Transverse colon (tissue), 3 donors: ENCODE results near the gene SOBP.

ENCODE experiments used
- CTCF ChIP-seq, 5 experiments: fragments of 200-600 bp in 3 of 5; fragments of 450-650 bp in 2 of 5; sonication (generic) in 3 of 5; IDR thresholded peaks; 1 replicate in 2 of 5; 2 replicates in 3 of 5; pipeline ENCODE4 v1.5.1; 2016 to 2017; ENCODE audit warnings: antibody characterized with exemption in 5 of 5, inconsistent platforms in 3 of 5, mild to moderate bottlenecking in 2 of 5, moderate library complexity in 1 of 5
- POLR2A ChIP-seq: fragments of 450-650 bp; IDR thresholded peaks from one replicate; pipeline ENCODE4 v1.6.1; 2016; ENCODE audit warnings: antibody characterized with exemption, mild to moderate bottlenecking, moderate library complexity

GRCh38 chr6:107579456-107580056 is 89.6 kb downstream of the SOBP start:
- no peak for TF ChIP-seq CTCF (IDR thresholded peaks at IDR 0.05)
- TF ChIP-seq POLR2A, result no peak
